AG04450 (cell line): Measurements from ENCODE around the gene CCDC85B. TPM values are rescaled to one million over a fixed set of nuclear protein-coding genes. Genes with fewer than 3 reads are reported as not detected.

ENCODE experiments used
- CTCF ChIA-PET: fragments of 300-600, 350-600 bp; formaldehyde crosslinking; extraction: SDS; loops from one replicate; lab custom pipeline; 2022; ENCODE audit warnings: antibody characterized with exemption, inconsistent platforms; lab: Charles Lee
- POLR2A ChIA-PET: fragments of 350-600 bp; formaldehyde crosslinking; extraction: SDS; loops from one replicate; lab custom pipeline; 2021; ENCODE audit warnings: antibody characterized with exemption, inconsistent platforms; lab: Yijun Ruan, JAX
- DNase-seq: peaks from one replicate; pipeline ENCODE4 v3.0.0-alpha.2; 2011; ENCODE audit warnings: low read depth, low spot score
- H3K27ac ChIP-seq: one replicate; pipeline ENCODE4 v1.5.1; 2012; ENCODE audit warnings: low read depth, low read length, control low read depth
- H3K27me3 ChIP-seq: one replicate; pipeline ENCODE4 v1.6.0; 2012; ENCODE audit warnings: low read length; ENCODE audit not compliant: control insufficient read depth, insufficient read depth
- H3K4me3 ChIP-seq: 2 replicates; pipeline ENCODE4 v1.5.1; 2011; ENCODE audit warnings: mild to moderate bottlenecking, low read depth, low read length, control low read depth
- H3K9me3 ChIP-seq: 2 replicates; pipeline ENCODE4 v1.5.1; 2012; ENCODE audit warnings: low read length; ENCODE audit not compliant: control insufficient read depth, insufficient read depth
- polyA plus RNA-seq: library from polyadenylated mRNA; depleted of rRNA; stranded (reverse); fragments of >200 nt; gene quantifications from 2 replicates; pipeline ENCODE4 v1.2.3, GENCODE V29; 2011
- TF ChIP-seq, protein P1 (sequence below): IDR thresholded peaks from 2 replicates; pipeline ENCODE4 v1.5.1; 2011; ENCODE audit warnings: low read depth, low read length, control low read depth, inconsistent platforms

Gene CCDC85B
- polyA plus RNA-seq, 1 experiment: 13.1 TPM

DNA sequence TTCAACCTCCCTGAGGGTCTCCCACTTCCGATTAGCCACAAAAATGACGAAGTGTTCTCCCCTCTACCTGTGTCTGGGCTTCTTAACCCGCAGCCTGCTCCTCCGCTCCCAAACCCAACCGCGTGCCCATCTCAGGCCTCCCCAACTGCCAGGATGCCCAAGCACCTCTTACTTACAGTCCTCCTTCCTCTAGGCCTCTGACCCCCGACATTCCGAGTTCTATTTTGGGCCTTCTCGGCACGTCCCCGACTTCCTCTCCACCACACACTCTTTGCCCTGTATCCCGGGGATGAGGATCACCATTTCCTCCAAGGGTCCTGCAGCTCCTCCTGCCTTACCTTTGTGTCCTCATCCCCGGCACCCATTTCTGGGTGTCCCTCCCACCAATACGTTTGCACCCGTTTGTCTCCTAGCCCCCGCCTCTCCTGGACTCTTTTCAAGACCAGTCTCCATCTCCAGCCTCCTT, 30.6 kb upstream of the CCDC85B start:
- ChIA-PET CTCF (interaction anchor here (0.5 to 3.1 kb wide), 32 partner anchors 9 to 706 kb away, joined by 3 to 39 read pairs (median 4); partner anchors contain the start of genes BANF1, CCDC85B, FIBP and KAT5), POLR2A (interaction anchor here (0.5 to 2.9 kb wide), 19 partner anchors 9 to 208 kb away, joined by 3 to 65 read pairs (median 4); partner anchors contain the start of genes CCDC85B, EFEMP2, FIBP and KAT5)
- no peaks in the 10 kb centered on the region; the same call in 1 of the 2 replicates for H3K9me3 ChIP-seq
- TF ChIP-seq, protein P1, sequence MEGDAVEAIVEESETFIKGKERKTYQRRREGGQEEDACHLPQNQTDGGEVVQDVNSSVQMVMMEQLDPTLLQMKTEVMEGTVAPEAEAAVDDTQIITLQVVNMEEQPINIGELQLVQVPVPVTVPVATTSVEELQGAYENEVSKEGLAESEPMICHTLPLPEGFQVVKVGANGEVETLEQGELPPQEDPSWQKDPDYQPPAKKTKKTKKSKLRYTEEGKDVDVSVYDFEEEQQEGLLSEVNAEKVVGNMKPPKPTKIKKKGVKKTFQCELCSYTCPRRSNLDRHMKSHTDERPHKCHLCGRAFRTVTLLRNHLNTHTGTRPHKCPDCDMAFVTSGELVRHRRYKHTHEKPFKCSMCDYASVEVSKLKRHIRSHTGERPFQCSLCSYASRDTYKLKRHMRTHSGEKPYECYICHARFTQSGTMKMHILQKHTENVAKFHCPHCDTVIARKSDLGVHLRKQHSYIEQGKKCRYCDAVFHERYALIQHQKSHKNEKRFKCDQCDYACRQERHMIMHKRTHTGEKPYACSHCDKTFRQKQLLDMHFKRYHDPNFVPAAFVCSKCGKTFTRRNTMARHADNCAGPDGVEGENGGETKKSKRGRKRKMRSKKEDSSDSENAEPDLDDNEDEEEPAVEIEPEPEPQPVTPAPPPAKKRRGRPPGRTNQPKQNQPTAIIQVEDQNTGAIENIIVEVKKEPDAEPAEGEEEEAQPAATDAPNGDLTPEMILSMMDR: no peak
- no peaks in the 10 kb centered on the region for H3K27me3 ChIP-seq
- H3K4me3 ChIP-seq: peak overlapping the region; percentile 93
- DNase-seq: no peak
- peak overlapping the region; percentile 99 for H3K27ac ChIP-seq

DNA sequence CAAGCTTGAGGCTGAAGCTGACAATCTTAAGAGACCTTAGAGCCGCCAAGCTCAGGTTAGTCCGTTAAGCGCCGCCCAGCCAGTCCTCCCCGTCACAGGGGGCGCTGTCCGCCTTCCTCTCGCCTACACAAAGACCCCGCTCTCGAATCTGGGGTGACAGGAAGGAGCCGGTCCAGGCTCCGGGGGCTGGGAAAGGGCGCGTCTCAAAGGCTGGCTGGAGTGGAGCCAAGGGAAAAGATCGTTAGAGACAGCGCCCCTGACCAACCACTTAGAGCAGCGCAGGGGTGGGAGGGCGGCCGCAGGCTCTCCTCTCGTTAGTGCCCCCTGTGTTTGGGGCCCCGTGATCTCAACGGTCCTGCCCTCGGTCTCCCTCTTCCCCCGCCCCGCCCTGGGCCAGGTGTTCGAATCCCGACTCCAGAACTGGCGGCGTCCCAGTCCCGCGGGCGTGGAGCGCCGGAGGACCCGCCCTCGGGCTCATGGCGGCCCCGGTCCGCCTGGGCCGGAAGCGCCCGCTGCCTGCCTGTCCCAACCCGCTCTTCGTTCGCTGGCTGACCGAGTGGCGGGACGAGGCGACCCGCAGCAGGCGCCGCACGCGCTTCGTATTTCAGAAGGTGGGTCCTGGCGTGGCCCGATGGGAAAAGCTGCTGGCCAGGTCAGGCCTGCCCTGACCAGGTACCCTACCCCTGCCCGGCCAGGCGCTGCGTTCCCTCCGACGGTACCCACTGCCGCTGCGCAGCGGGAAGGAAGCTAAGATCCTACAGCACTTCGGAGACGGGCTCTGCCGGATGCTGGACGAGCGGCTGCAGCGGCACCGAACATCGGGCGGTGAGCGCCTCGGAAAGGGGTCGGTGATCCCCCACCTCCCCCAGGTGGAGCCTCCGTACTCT, 30.0 kb upstream of the CCDC85B start, which contains the start of gene MUS81:
Gene MUS81 (plus strand): TSS at position 156 of the 887 bp plus-strand sequence. CDS start 321 bp downstream, at position 477.
- Histone ChIP-seq H3K9me3 (no peaks in the 10 kb centered on the region; the same call in 1 of the 2 replicates), H3K27me3 (no peaks in the 10 kb centered on the region), H3K27ac (peak within 1 kb of the TSS; percentile 99), H3K4me3 (peak within 1 kb of the TSS; percentile 93)
- DNase-seq: peak; percentile 94
- ChIA-PET CTCF (interaction anchor here (0.5 to 3.1 kb wide), 33 partner anchors 8 to 707 kb away, joined by 3 to 39 read pairs (median 4); partner anchors contain the start of genes BANF1, CCDC85B, FIBP and KAT5), POLR2A (interaction anchor here (0.6 to 2.9 kb wide), 13 partner anchors 8 to 301 kb away, joined by 3 to 65 read pairs (median 6); partner anchors contain the start of genes CCDC85B, EFEMP2, FIBP and KAT5)
- TF ChIP-seq, protein P1: peak; percentile 81

DNA sequence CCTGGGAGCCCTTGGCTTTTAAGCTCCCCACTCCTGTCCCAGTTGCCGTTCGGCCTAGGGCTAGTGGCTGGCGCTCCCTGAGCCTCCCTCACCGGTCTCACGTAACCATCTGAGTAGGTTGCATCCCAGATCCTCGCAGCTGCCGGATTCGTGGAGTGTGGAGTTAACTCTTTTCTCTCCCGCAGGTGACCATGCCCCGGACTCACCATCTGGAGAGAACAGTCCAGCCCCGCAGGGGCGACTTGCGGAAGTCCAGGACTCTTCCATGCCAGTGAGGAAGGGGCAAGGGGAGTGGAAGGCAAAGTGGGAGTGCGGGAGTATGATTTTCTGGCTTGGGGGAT, 29.3 kb upstream of the CCDC85B start:
- no peak for DNase-seq
- POLR2A ChIA-PET: interaction anchor here (0.7 to 1.9 kb wide), 4 partner anchors 9 to 302 kb away, joined by 3 to 10 read pairs (median 4); partner anchors contain the start of gene RNASEH2C
- Histone ChIP-seq H3K9me3 (no peaks in the 10 kb centered on the region; the same call in 1 of the 2 replicates), H3K4me3 (peak overlapping the region; percentile 93), H3K27ac (peak overlapping the region; percentile 99), H3K27me3 (no peaks in the 10 kb centered on the region)
- TF ChIP-seq, protein P1: no peak
- CTCF ChIA-PET: interaction anchor here (1.0 to 3.1 kb wide), 4 partner anchors 8 to 127 kb away, joined by 3 to 37 read pairs (median 19); no protein-coding TSS in a partner anchor

DNA sequence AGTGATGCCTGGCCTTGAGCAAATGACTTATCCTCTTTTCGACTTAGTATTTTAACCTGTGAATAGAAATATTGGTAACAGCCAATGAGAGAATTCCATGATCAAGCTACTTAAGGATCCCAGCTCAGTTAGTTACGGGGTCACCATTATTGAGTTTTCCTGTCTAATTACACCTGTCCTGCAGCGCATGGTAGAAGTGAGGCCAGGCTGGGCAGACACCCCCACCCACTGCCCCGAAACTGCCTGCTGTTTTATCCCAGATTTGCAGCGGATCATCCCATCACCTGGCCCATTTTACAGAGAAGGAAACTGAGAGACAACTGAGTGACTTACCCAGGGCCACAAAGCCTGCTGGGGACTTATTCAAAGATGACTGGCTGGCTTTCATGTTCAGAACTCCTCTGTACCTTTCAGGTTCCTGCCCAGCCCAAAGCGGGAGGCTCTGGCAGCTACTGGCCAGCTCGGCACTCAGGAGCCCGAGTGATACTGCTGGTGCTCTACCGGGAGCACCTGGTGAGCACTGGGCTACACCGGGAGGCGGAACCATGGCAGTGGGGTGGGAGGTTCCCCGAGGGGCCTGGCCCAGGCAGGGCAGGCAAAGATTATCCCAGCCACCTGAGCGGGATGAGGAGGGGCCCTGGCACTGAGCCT, 28.8 kb upstream of the CCDC85B start:
- H3K27me3 ChIP-seq: no peaks in the 10 kb centered on the region
- DNase-seq: no peak
- peak overlapping the region; percentile 93 for H3K4me3 ChIP-seq
- POLR2A ChIA-PET: interaction anchor here (0.7 to 1.3 kb wide), 2 partner anchors 10 to 303 kb away, joined by 3 to 6 read pairs; no protein-coding TSS in a partner anchor
- CTCF ChIA-PET: interaction anchor here (0.6 to 3.0 kb wide), 4 partner anchors 9 to 127 kb away, joined by 3 to 37 read pairs (median 4); partner anchors contain the start of gene FIBP
- TF ChIP-seq, protein P1: no peak
- H3K9me3 ChIP-seq: no peaks in the 10 kb centered on the region; the same call in 1 of the 2 replicates
- peak overlapping the region; percentile 99 for H3K27ac ChIP-seq
